Spleen (tissue), 7 donors: ENCODE results near the gene TEDC1.

Experiments used
- CTCF ChIP-seq, 11 experiments: fragments of 200-600 bp in 7 of 11; fragments of 450-650 bp in 4 of 11; sonication (generic) in 4 of 11; IDR thresholded peaks in 8 of 11; conservative IDR thresholded peaks in 3 of 11; 1 replicate in 7 of 11; 2 replicates in 4 of 11; pipeline versions ENCODE4 v1.4.0 to v1.8.0; 2016 to 2021; ENCODE audit warnings: antibody characterized with exemption in 11 of 11, inconsistent platforms in 4 of 11, mild to moderate bottlenecking in 1 of 11
- POLR2A ChIP-seq, 3 donors: fragments of 450-650 bp; IDR thresholded peaks; one replicate each; pipeline ENCODE4 v1.5.1; 2017; ENCODE audit warnings: antibody characterized with exemption in 3 of 3, mild to moderate bottlenecking in 1 of 3
- POLR2AphosphoS5 ChIP-seq, 3 donors: sonication (generic); formaldehyde crosslinking; IDR thresholded peaks; one replicate each; pipeline ENCODE4 v1.5.1; 2017; ENCODE audit warnings: antibody characterized with exemption in 3 of 3
- donor health status: DM: no; HTN: no; CAD: no; lungs with moderate emphysema.
- donor health status: DM: no; HTN: no; CAD: no.
- donor health status: DM: no; HTN: no; CAD: no.

- TF ChIP-seq CTCF (IDR thresholded peaks at IDR 0.05 in 8 of 11, conservative IDR thresholded peaks at IDR 0.05 in 3 of 11) (no peak), POLR2AphosphoS5 (IDR thresholded peaks at IDR 0.05) (peak in 1 of 3 donors; percentile 31), POLR2A (IDR thresholded peaks at IDR 0.05) (no peak)
Measured at GRCh38 chr14:105460616-105461015, 30.4 kb upstream of the TEDC1 start.
